ENCODE data around the gene PRKAR1A. TPM values are rescaled to one million over a fixed set of nuclear protein-coding genes. Genes with fewer than 3 reads are reported as not detected.

PRKAR1A gene
- total RNA-seq, 4 donors from 2014 or later: 245 to 286 (median 264) TPM

- no peak overlapping the region for H3K27ac ChIP-seq
- no peak for TF ChIP-seq POLR2AphosphoS5 (IDR thresholded peaks at IDR 0.05)
- no peak for TF ChIP-seq POLR2A (IDR thresholded peaks at IDR 0.05)
- TF ChIP-seq EP300 (IDR thresholded peaks at IDR 0.05): no peak
- no peak for TF ChIP-seq CTCF (IDR thresholded peaks at IDR 0.05)
- H3K9me3 ChIP-seq: no peaks in the 10 kb centered on the region
- no peak overlapping the region for H3K4me3 ChIP-seq
- H3K4me1 ChIP-seq: peaks cover 30% of the 10 kb centered on the region
- no peak for DNase-seq (ENCODE audit: low spot score in 2 of 2)
- no peaks in the 10 kb centered on the region for H3K36me3 ChIP-seq
- H3K27me3 ChIP-seq: no peaks in the 10 kb centered on the region
- 54% methylated on average over 3 of the region's 3 CpGs for whole genome bisulfite sequencing
These were observed 54.8 kb downstream of the PRKAR1A start for GRCh38 chr17:68567035-68567434.

- no peak overlapping the region for H3K27ac ChIP-seq
These were observed 55.4 kb downstream of the PRKAR1A start for GRCh38 chr17:68567581-68567980.

GRCh38 chr17:68568581-68568980, 56.4 kb downstream of the PRKAR1A start:
- H3K36me3 ChIP-seq: no peaks in the 10 kb centered on the region
- no peaks in the 10 kb centered on the region for H3K9me3 ChIP-seq
- no peaks in the 10 kb centered on the region for H3K27me3 ChIP-seq
- peaks cover 29% of the 10 kb centered on the region for H3K4me1 ChIP-seq
- 76% methylated on average over 2 of the region's 2 CpGs for WGBS
- H3K4me3 ChIP-seq: no peak overlapping the region
- H3K27ac ChIP-seq: no peak overlapping the region
- TF ChIP-seq EP300 (IDR thresholded peaks at IDR 0.05): no peak
- no peak for TF ChIP-seq CTCF (IDR thresholded peaks at IDR 0.05)
- no peak for TF ChIP-seq POLR2AphosphoS5 (IDR thresholded peaks at IDR 0.05)
- TF ChIP-seq POLR2A (IDR thresholded peaks at IDR 0.05): no peak
- DNase-seq (ENCODE audit: low spot score in 2 of 2): no peak

More at GRCh38 chr17:68567581-68567980, 55.4 kb downstream of the PRKAR1A start:
- H3K4me3 ChIP-seq: no peak overlapping the region
- no peaks in the 10 kb centered on the region for H3K9me3 ChIP-seq
- H3K36me3 ChIP-seq: no peaks in the 10 kb centered on the region
- no peaks in the 10 kb centered on the region for H3K27me3 ChIP-seq
- 96% methylated on average over 8 of the region's 8 CpGs for WGBS
- no peak for TF ChIP-seq POLR2AphosphoS5 (IDR thresholded peaks at IDR 0.05)
- TF ChIP-seq EP300 (IDR thresholded peaks at IDR 0.05): no peak
- no peak for TF ChIP-seq POLR2A (IDR thresholded peaks at IDR 0.05)
- TF ChIP-seq CTCF (IDR thresholded peaks at IDR 0.05): no peak
- peaks cover 30% of the 10 kb centered on the region for H3K4me1 ChIP-seq
- DNase-seq (ENCODE audit: low spot score in 2 of 2): no peak

- TF ChIP-seq POLR2A (IDR thresholded peaks at IDR 0.05): no peak
- no peak for TF ChIP-seq CTCF (IDR thresholded peaks at IDR 0.05)
- TF ChIP-seq EP300 (IDR thresholded peaks at IDR 0.05): no peak
- no peak for TF ChIP-seq POLR2AphosphoS5 (IDR thresholded peaks at IDR 0.05)
- no peaks in the 10 kb centered on the region for H3K9me3 ChIP-seq
- H3K4me1 ChIP-seq: peaks cover 22% of the 10 kb centered on the region
- no peak for DNase-seq (ENCODE audit: low spot score in 2 of 2)
- no peak overlapping the region for H3K4me3 ChIP-seq
- no peaks in the 10 kb centered on the region for H3K36me3 ChIP-seq
- no peak overlapping the region for H3K27ac ChIP-seq
- H3K27me3 ChIP-seq: no peaks in the 10 kb centered on the region
These were observed 57.1 kb downstream of the PRKAR1A start for GRCh38 chr17:68569346-68569745.

- H3K9me3 ChIP-seq: no peaks in the 10 kb centered on the region
- no peak for DNase-seq (ENCODE audit: low spot score in 2 of 2)
- WGBS: 58% methylated on average over 1 of the region's 1 CpG
- H3K27me3 ChIP-seq: no peaks in the 10 kb centered on the region
- H3K4me3 ChIP-seq: no peak overlapping the region
- no peak overlapping the region for H3K27ac ChIP-seq
- peaks cover 10% of the 10 kb centered on the region for H3K4me1 ChIP-seq
- H3K36me3 ChIP-seq: no peaks in the 10 kb centered on the region
- no peak for TF ChIP-seq POLR2A (IDR thresholded peaks at IDR 0.05)
- TF ChIP-seq POLR2AphosphoS5 (IDR thresholded peaks at IDR 0.05): no peak
- no peak for TF ChIP-seq CTCF (IDR thresholded peaks at IDR 0.05)
- no peak for TF ChIP-seq EP300 (IDR thresholded peaks at IDR 0.05)
These were observed 58.3 kb downstream of the PRKAR1A start for GRCh38 chr17:68570526-68570925.

Measured in suprapubic skin (tissue), 4 donors.